ENCODE data around the gene HVCN1.

GRCh38 chr12:110686294-110686903, 2.5 kb downstream of the HVCN1 start:
- no peak for TF ChIP-seq EZH2 (IDR thresholded peaks at IDR 0.05; ENCODE audit: insufficient read depth, poor library complexity, severe bottlenecking)
- no peak for TF ChIP-seq EZH2phosphoT487 (IDR thresholded peaks at IDR 0.05; ENCODE audit: insufficient read depth, low read depth)

All from GM23248 (cell line).